Loucy (cell line): Measurements from ENCODE around the gene ARHGAP19.

ENCODE experiments used
- H2AFZ ChIP-seq: fragments of 200-600 bp; sonication (generic); 2 replicates; pipeline ENCODE4 v1.6.0; 2016; ENCODE audit warnings: antibody characterized with exemption, mild to moderate bottlenecking, low read length, moderate library complexity
- H3F3A ChIP-seq: fragments of 200-600 bp; 2 replicates; pipeline ENCODE4 v1.6.0; 2016; ENCODE audit warnings: antibody characterized with exemption, low read depth, mild to moderate bottlenecking
- H3K27me3 ChIP-seq: fragments of 200-600 bp; sonication (generic); 2 replicates; pipeline ENCODE4 v1.6.1; 2014; ENCODE audit warnings: low read length, mild to moderate bottlenecking; ENCODE audit not compliant: insufficient read depth, poor library complexity, severe bottlenecking
- H3K36me3 ChIP-seq: fragments of 200-600 bp; sonication (generic); 2 replicates; pipeline ENCODE4 v1.6.1; 2016; ENCODE audit warnings: low read length; ENCODE audit not compliant: insufficient read depth
- H3K4me1 ChIP-seq: fragments of 200-600 bp; sonication (generic); 2 replicates; pipeline ENCODE4 v1.5.1; 2014; ENCODE audit warnings: low read length, mild to moderate bottlenecking; ENCODE audit not compliant: insufficient read depth, poor library complexity, severe bottlenecking
- H3K4me2 ChIP-seq: fragments of 200-600 bp; sonication (generic); 2 replicates; pipeline ENCODE4 v1.6.0; 2014; ENCODE audit warnings: antibody characterized with exemption, low read length, low read depth, mild to moderate bottlenecking; ENCODE audit not compliant: poor library complexity, severe bottlenecking
- H3K4me3 ChIP-seq: fragments of 200-600 bp; sonication (generic); 2 replicates; pipeline ENCODE4 v1.5.1; 2014; ENCODE audit warnings: low read length, mild to moderate bottlenecking, mixed read lengths; ENCODE audit not compliant: poor library complexity, severe bottlenecking
- H3K79me2 ChIP-seq: fragments of 200-600 bp; sonication (generic); 2 replicates; pipeline ENCODE4 v1.6.1; 2014; ENCODE audit warnings: low read length; ENCODE audit not compliant: insufficient read depth
- H3K9ac ChIP-seq: fragments of 200-600 bp; sonication (generic); 2 replicates; pipeline ENCODE4 v1.6.0; 2014; ENCODE audit warnings: mild to moderate bottlenecking, low read depth, low read length, moderate library complexity; ENCODE audit not compliant: poor library complexity, severe bottlenecking
- H3K9me2 ChIP-seq: fragments of 200-600 bp; sonication (generic); replicated peaks from 2 replicates; pipeline ENCODE4 v1.6.1; 2016; ENCODE audit warnings: low read depth, low read length, mixed read lengths
- H3K9me3 ChIP-seq: fragments of 200-600 bp; sonication (generic); 2 replicates; pipeline ENCODE4 v1.6.1; 2014; ENCODE audit warnings: mild to moderate bottlenecking, antibody characterized with exemption, low read length, low read depth; ENCODE audit not compliant: insufficient read depth
- H4K20me1 ChIP-seq: fragments of 200-600 bp; sonication (generic); 2 replicates; pipeline ENCODE4 v1.6.0; 2014; ENCODE audit warnings: antibody characterized with exemption, low read length, mild to moderate bottlenecking; ENCODE audit not compliant: insufficient read depth, poor library complexity, severe bottlenecking
- CTCF ChIP-seq: fragments of 200-600 bp; sonication (generic); conservative IDR thresholded peaks from 2 replicates; pipeline ENCODE4 v1.5.1; 2014; ENCODE audit warnings: mild to moderate bottlenecking, antibody characterized with exemption, low read length
- EZH2phosphoT487 ChIP-seq: fragments of 200-600 bp; IDR thresholded peaks from 2 replicates; pipeline ENCODE4 v1.6.1; 2018; ENCODE audit warnings: antibody characterized with exemption, mild to moderate bottlenecking, moderate library complexity, borderline replicate concordance

ARHGAP19 gene

GRCh38 chr10:97277551-97277950, 14.9 kb downstream of the ARHGAP19 start:
- Histone ChIP-seq H4K20me1 (peaks cover 16% of the 10 kb centered on the region), H3K4me1 (peaks cover 21% of the 10 kb centered on the region), H3K4me2 (peak overlapping the region; percentile 59), H3K9ac (peak overlapping the region; percentile 38), H3K36me3 (no peaks in the 10 kb centered on the region), H3K4me3 (peak overlapping the region; percentile 45), H3K27me3 (no peaks in the 10 kb centered on the region), H3K79me2 (peaks cover 51% of the 10 kb centered on the region; the same call in 1 of the 2 replicates), H3F3A (peaks cover 9% of the 10 kb centered on the region; the same call in 1 of the 2 replicates), H2AFZ (no peak overlapping the region), H3K9me3 (no peaks in the 10 kb centered on the region), H3K9me2 (no peaks in the 10 kb centered on the region)
- TF ChIP-seq EZH2phosphoT487 = no peak

- TF ChIP-seq EZH2phosphoT487 (no peak), CTCF (no peak)
- H3K9me2 ChIP-seq = no peaks in the 10 kb centered on the region
- H2AFZ ChIP-seq = no peak overlapping the region
- no peaks in the 10 kb centered on the region for H3K27me3 ChIP-seq
- H3K4me1 ChIP-seq = peaks cover 17% of the 10 kb centered on the region
- H3K4me3 ChIP-seq = no peak overlapping the region
- peaks cover 39% of the 10 kb centered on the region; the same call in 1 of the 2 replicates for H3K79me2 ChIP-seq
- peak overlapping the region; percentile 43 for H3K4me2 ChIP-seq
- peaks cover 9% of the 10 kb centered on the region; the same call in 1 of the 2 replicates for H3F3A ChIP-seq
- H3K9ac ChIP-seq = no peak overlapping the region
- no peaks in the 10 kb centered on the region for H3K36me3 ChIP-seq
- no peaks in the 10 kb centered on the region for H3K9me3 ChIP-seq
- peaks cover 11% of the 10 kb centered on the region for H4K20me1 ChIP-seq
Observed at GRCh38 chr10:97274828-97275227, 17.6 kb downstream of the ARHGAP19 start.

- no peak overlapping the region for H3K4me2 ChIP-seq
- no peaks in the 10 kb centered on the region for H3K36me3 ChIP-seq
- no peak overlapping the region for H3K9ac ChIP-seq
- H3K9me2 ChIP-seq = no peaks in the 10 kb centered on the region
- H3K4me3 ChIP-seq = no peak overlapping the region
- no peaks in the 10 kb centered on the region for H3K27me3 ChIP-seq
- peaks cover 1% of the 10 kb centered on the region; the same call in 1 of the 2 replicates for H3F3A ChIP-seq
- peaks cover 42% of the 10 kb centered on the region; the same call in 1 of the 2 replicates for H3K79me2 ChIP-seq
- H2AFZ ChIP-seq = no peak overlapping the region
- peaks cover 6% of the 10 kb centered on the region for H4K20me1 ChIP-seq
- H3K9me3 ChIP-seq = no peaks in the 10 kb centered on the region
- no peak for TF ChIP-seq CTCF
- H3K4me1 ChIP-seq = peaks cover 14% of the 10 kb centered on the region
Observed at GRCh38 chr10:97273700-97274099, 18.7 kb downstream of the ARHGAP19 start.

- no peaks in the 10 kb centered on the region for H3F3A ChIP-seq
- no peaks in the 10 kb centered on the region for H4K20me1 ChIP-seq
- no peak overlapping the region for H3K9ac ChIP-seq
- H2AFZ ChIP-seq = no peak overlapping the region
- no peak overlapping the region for H3K4me2 ChIP-seq
- H3K36me3 ChIP-seq = no peaks in the 10 kb centered on the region
- H3K9me2 ChIP-seq = no peaks in the 10 kb centered on the region
- H3K4me1 ChIP-seq = peaks cover 4% of the 10 kb centered on the region
- TF ChIP-seq CTCF (no peak), EZH2phosphoT487 (no peak)
- no peaks in the 10 kb centered on the region for H3K9me3 ChIP-seq
- peaks cover 47% of the 10 kb centered on the region; the same call in 1 of the 2 replicates for H3K79me2 ChIP-seq
- H3K27me3 ChIP-seq = no peaks in the 10 kb centered on the region
- H3K4me3 ChIP-seq = no peak overlapping the region
Observed at GRCh38 chr10:97270523-97271154, 21.8 kb downstream of the ARHGAP19 start.
